K562 (cell line): ENCODE measurements around the gene VIT.

Experiments used
- BDP1 ChIP-seq: IDR thresholded peaks from 3 replicates; pipeline ENCODE4 v1.6.1; 2011; ENCODE audit not compliant: insufficient read length, insufficient read depth
- CC2D1A ChIP-seq: fragments of 450-650 bp; IDR thresholded peaks from 2 replicates; pipeline ENCODE4 v1.6.1; 2017; ENCODE audit warnings: mild to moderate bottlenecking
- CHD2 ChIP-seq: IDR thresholded peaks from 2 replicates; pipeline ENCODE4 v1.6.1; 2011; ENCODE audit warnings: low read depth, low read length
- HDAC1 ChIP-seq, 2 experiments: fragments of 450-650 bp; IDR thresholded peaks; 2 replicates each; pipeline ENCODE4 v1.6.1; 2016 to 2017; ENCODE audit warnings: inconsistent platforms in 1 of 2, mild to moderate bottlenecking in 1 of 2, moderate library complexity in 1 of 2
- YY1 ChIP-seq, 3 experiments: IDR thresholded peaks; 2 replicates each; pipeline ENCODE4 v1.6.1; 2011; ENCODE audit warnings: low read length in 2 of 3, mild to moderate bottlenecking in 2 of 3, moderate library complexity in 2 of 3, borderline replicate concordance in 1 of 3, control low read depth in 1 of 3, low read depth in 1 of 3; ENCODE audit not compliant: insufficient read depth in 3 of 3, insufficient replicate concordance in 2 of 3, control insufficient read depth in 1 of 3, insufficient read length in 1 of 3; ENCODE audit errors: extremely low read depth in 1 of 3

GRCh38 chr2:36670881-36671595, 25.5 kb upstream of the VIT start:
- TF ChIP-seq BDP1 (no peak), YY1 (IDR thresholded peaks at IDR 0.05; ENCODE audit: borderline replicate concordance in 1 of 3, control insufficient read depth in 1 of 3, extremely low read depth in 1 of 3, insufficient read depth in 3 of 3, insufficient read length in 1 of 3, insufficient replicate concordance in 2 of 3, low read depth in 1 of 3, low read length in 2 of 3) (no peak), CHD2 (no peak), HDAC1 (IDR thresholded peaks at IDR 0.05) (no peak), CC2D1A (no peak)
